ENCODE results near the gene TUBB3.

DNA sequence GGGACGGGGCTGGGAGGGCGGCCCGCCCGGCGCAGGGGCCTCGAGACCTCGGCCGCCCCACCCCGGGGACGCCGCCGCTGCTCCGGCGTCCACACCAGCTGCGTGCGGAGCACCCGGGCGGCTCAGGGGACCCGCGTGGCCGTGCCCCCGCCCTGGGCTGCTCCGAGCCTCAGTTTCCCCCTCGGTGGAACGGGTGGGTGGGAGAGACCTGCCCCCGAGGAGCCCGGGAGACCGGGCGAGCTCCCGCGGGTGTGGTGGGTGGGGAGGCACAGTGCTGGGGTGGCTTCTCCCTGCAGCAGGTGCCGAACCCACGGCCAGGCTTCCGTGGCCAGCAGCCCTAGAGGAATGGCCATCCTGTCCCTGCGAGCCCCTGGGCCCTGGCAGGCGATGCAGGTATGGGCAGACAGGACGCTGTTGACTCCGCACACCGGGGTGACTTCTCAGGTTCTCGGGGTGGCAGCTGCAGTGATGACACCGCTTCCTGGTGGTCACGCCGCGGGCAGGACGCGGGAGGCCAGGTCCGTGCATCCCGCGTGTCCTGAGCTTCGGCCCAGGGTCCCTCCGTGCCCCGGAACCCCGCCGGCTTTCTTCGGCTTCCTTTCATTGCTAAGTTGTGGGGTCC lies 26.1 kb downstream of the TUBB3 start:
- TF ChIP-seq, protein P1, sequence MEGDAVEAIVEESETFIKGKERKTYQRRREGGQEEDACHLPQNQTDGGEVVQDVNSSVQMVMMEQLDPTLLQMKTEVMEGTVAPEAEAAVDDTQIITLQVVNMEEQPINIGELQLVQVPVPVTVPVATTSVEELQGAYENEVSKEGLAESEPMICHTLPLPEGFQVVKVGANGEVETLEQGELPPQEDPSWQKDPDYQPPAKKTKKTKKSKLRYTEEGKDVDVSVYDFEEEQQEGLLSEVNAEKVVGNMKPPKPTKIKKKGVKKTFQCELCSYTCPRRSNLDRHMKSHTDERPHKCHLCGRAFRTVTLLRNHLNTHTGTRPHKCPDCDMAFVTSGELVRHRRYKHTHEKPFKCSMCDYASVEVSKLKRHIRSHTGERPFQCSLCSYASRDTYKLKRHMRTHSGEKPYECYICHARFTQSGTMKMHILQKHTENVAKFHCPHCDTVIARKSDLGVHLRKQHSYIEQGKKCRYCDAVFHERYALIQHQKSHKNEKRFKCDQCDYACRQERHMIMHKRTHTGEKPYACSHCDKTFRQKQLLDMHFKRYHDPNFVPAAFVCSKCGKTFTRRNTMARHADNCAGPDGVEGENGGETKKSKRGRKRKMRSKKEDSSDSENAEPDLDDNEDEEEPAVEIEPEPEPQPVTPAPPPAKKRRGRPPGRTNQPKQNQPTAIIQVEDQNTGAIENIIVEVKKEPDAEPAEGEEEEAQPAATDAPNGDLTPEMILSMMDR (IDR thresholded peaks at IDR 0.05): no peak
- TF ChIP-seq POLR2A (IDR thresholded peaks at IDR 0.05) (no peak), POLR2AphosphoS5 (IDR thresholded peaks at IDR 0.05) (no peak), EP300 (IDR thresholded peaks at IDR 0.05) (no peak)
